Right lobe of liver (tissue), 4 donors: ENCODE results near the gene RTN4.

Source experiments
- POLR2A ChIP-seq: fragments of 450-650 bp; IDR thresholded peaks from one replicate; pipeline ENCODE4 v1.6.1; 2017; ENCODE audit warnings: antibody characterized with exemption, mild to moderate bottlenecking
- TF ChIP-seq, protein P1 (sequence below), 4 donors: fragments of 200-600 bp in 3 of 4; fragments of 450-650 bp in 1 of 4; IDR thresholded peaks; one replicate each; pipeline versions ENCODE4 v1.5.1 to v1.8.0; 2016 to 2022; ENCODE audit warnings: antibody characterized with exemption in 4 of 4, mild to moderate bottlenecking in 2 of 4
- donor health status: DM: no; HTN: no; CAD: no.
- donor health status: DM: no; HTN: no; CAD: no.
- donor health status: DM: no; HTN: yes; CAD: no.

DNA sequence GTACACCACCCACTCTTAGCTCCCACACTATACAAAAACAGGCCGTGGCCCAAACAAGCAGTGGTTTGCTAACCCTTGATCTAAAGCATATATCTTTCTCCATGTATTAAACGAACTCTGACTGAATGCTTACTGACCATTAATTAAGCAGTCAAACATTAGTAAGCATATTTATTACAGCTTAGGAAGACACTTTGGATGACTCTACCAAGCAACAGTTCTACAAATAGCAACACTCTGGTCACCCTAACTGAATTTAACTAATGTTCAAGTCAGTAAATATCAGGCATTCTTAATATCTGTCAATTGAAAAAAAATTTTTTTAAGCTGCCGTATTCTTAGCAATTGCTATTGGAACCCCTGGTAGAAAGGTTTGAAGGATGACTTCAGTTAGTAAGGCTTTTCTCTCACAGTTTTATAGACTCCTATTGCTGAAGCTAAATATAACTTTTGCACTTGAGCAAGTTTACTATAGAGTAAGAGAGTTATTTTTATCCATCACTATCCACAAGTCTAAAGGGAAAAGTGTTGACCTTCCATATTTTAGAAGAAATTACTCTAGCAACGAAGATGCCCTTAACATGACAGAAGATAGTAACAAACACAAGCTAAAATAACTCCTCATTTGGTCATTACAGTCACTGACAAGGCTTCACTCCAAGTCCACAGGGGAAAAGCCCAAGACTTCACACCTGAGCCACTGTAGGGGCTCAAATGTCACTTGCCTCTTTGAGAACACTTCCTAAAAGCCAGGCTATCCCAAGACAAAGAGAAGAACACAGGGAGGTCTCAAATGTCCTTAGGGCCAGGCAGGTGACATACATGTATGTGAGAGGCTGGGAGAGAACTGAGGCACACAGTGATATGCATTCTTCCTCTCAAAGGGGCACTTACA is 74.4 kb downstream of the RTN4 start:
- TF ChIP-seq, protein P1, sequence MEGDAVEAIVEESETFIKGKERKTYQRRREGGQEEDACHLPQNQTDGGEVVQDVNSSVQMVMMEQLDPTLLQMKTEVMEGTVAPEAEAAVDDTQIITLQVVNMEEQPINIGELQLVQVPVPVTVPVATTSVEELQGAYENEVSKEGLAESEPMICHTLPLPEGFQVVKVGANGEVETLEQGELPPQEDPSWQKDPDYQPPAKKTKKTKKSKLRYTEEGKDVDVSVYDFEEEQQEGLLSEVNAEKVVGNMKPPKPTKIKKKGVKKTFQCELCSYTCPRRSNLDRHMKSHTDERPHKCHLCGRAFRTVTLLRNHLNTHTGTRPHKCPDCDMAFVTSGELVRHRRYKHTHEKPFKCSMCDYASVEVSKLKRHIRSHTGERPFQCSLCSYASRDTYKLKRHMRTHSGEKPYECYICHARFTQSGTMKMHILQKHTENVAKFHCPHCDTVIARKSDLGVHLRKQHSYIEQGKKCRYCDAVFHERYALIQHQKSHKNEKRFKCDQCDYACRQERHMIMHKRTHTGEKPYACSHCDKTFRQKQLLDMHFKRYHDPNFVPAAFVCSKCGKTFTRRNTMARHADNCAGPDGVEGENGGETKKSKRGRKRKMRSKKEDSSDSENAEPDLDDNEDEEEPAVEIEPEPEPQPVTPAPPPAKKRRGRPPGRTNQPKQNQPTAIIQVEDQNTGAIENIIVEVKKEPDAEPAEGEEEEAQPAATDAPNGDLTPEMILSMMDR (IDR thresholded peaks at IDR 0.05): no peak
- TF ChIP-seq POLR2A: no peak
